CD4-positive, CD25-positive, alpha-beta regulatory T cell (primary cell): ENCODE data around the gene ELOVL2. TPM values are rescaled to one million over a fixed set of nuclear protein-coding genes. Genes with fewer than 3 reads are reported as not detected.

ENCODE experiments used
- ATAC-seq, 2 donors: fragments of 150-1000 bp; cut with Tn5 transposase; one replicate each; pipeline ENCODE4 v1.10.0; 2021; ENCODE audit warnings: low read depth in 2 of 2, moderate number of reproducible peaks in 2 of 2, moderate library complexity in 1 of 2
- DNase-seq, 3 donors: peaks; one replicate each; pipeline versions ENCODE4 v3.0.0 to v3.0.0-alpha.2; 2012 to 2022; ENCODE audit warnings: mixed read lengths in 1 of 3
- H3K27ac ChIP-seq: one replicate; pipeline ENCODE4 v1.7.0; 2013; ENCODE audit warnings: mild to moderate bottlenecking, low read length; ENCODE audit not compliant: insufficient read depth, poor library complexity, severe bottlenecking
- H3K27me3 ChIP-seq: one replicate; pipeline ENCODE4 v1.7.0; 2013; ENCODE audit warnings: low read length; ENCODE audit not compliant: control insufficient read depth, insufficient read depth
- H3K36me3 ChIP-seq: one replicate; pipeline ENCODE4 v1.7.0; 2013; ENCODE audit warnings: mild to moderate bottlenecking, low read length, moderate library complexity; ENCODE audit not compliant: control insufficient read depth, insufficient read depth
- H3K4me1 ChIP-seq: 2 replicates; pipeline ENCODE4 v1.7.0; 2013; ENCODE audit warnings: mild to moderate bottlenecking, low read length; ENCODE audit not compliant: insufficient read depth, control insufficient read depth, poor library complexity, severe bottlenecking
- H3K4me3 ChIP-seq: one replicate; pipeline ENCODE4 v1.7.0; 2013; ENCODE audit warnings: low read depth, mild to moderate bottlenecking, low read length, moderate library complexity
- H3K9me3 ChIP-seq, 2 experiments: 1 replicate in 1 of 2; 2 replicates in 1 of 2; pipeline ENCODE4 v1.7.0; 2013; ENCODE audit warnings: low read length in 2 of 2, mild to moderate bottlenecking in 1 of 2, moderate library complexity in 1 of 2; ENCODE audit not compliant: control insufficient read depth in 2 of 2
- H3K27ac Mint-ChIP-seq, 3 donors: one replicate each; pipeline ENCODE4 v1.8.0; 2020 to 2022; ENCODE audit warnings: mild to moderate bottlenecking in 3 of 3, mixed read lengths in 3 of 3, moderate library complexity in 2 of 3
- H3K27me3 Mint-ChIP-seq: one replicate; pipeline ENCODE4 v1.8.0; 2022; ENCODE audit warnings: mild to moderate bottlenecking, mixed read lengths
- H3K36me3 Mint-ChIP-seq: one replicate; pipeline ENCODE4 v1.8.0; 2020; ENCODE audit warnings: mixed read lengths
- H3K4me1 Mint-ChIP-seq, 4 donors: one replicate each; pipeline ENCODE4 v1.8.0; 2020 to 2022; ENCODE audit warnings: mixed read lengths in 4 of 4, mild to moderate bottlenecking in 1 of 4
- H3K4me3 Mint-ChIP-seq, 4 donors: one replicate each; pipeline ENCODE4 v1.8.0; 2020 to 2022; ENCODE audit warnings: mild to moderate bottlenecking in 4 of 4, mixed read lengths in 4 of 4, moderate library complexity in 3 of 4
- H3K9me3 Mint-ChIP-seq, 7 donors: one replicate each; pipeline ENCODE4 v1.8.0; 2020 to 2022; ENCODE audit warnings: mixed read lengths in 7 of 7, mild to moderate bottlenecking in 3 of 7, moderate library complexity in 2 of 7
- polyA plus RNA-seq, 4 donors: library from polyadenylated mRNA; unstranded; fragments of 300-500 nt; fragmentation: Illumina TruSeq; gene quantifications; one replicate each; pipeline ENCODE4 v1.2.3, GENCODE V29; 2021
- total RNA-seq: library from RNA; stranded (reverse); gene quantifications from one replicate; pipeline ENCODE4 v1.2.3, GENCODE V29; 2022

The ELOVL2 gene
- total and polyA plus RNA-seq, 5 donors from 2014 or later, result not detected

DNA sequence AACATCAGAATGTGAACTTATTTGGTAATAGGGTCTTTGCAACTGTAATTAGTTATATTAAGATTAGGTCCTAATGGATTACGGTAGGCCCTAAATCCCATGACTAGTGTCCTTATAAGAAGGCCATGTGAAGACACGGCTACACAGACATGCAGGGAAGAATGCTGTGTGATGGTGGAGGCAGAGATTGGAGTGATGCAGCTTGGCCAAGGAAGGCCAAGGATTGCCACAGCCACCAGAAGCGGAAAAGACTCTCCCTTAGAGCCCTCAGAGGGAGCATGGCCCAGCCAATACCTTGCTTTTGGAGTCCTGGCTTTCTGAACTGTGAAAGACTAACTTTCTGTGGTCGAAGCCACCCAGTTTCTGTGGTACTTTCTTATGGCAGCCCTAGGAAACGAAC is 39.9 kb upstream of the ELOVL2 start:
- Histone ChIP-seq H3K36me3 (no peaks in the 10 kb centered on the region), H3K27ac (no peak overlapping the region), H3K9me3 (no peaks in the 10 kb centered on the region), H3K4me1 (no peaks in the 10 kb centered on the region), H3K4me3 (no peak overlapping the region), H3K27me3 (peaks cover 4% of the 10 kb centered on the region)
- peaks cover 22% of the 10 kb centered on the region for H3K27me3 Mint-ChIP-seq
- H3K9me3 Mint-ChIP-seq, result no peaks in the 10 kb centered on the region
- no peak overlapping the region for H3K4me3 Mint-ChIP-seq
- ATAC-seq (no peak), DNase-seq (no peak)
- H3K36me3 Mint-ChIP-seq, result no peaks in the 10 kb centered on the region
- peaks cover 0 to 1% (median 0%) of the 10 kb centered on the region in 4 donors for H3K4me1 Mint-ChIP-seq
- no peak overlapping the region for H3K27ac Mint-ChIP-seq

DNA sequence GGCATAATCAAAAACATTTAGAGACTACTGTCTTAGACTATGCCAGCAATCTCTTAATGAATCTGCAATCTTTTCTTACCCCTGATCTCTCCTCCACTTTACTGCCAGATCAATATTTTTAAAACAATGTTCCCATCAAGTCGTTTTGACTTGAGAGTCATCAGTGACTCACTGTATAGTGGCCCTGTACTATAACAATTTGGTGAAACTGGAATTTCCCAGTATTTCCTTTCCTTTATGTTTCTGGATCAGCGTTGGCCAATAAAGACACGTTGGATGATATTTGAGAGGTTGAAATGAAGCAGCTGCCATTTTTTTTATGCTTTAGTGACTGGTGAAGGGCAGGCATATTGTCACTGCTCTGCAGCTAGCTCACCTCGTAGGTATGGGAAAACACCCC is 39.4 kb upstream of the ELOVL2 start:
- Histone ChIP-seq H3K36me3 (no peaks in the 10 kb centered on the region), H3K9me3 (no peaks in the 10 kb centered on the region), H3K4me3 (no peak overlapping the region), H3K27me3 (peaks cover 4% of the 10 kb centered on the region), H3K27ac (no peak overlapping the region), H3K4me1 (no peaks in the 10 kb centered on the region)
- Mint-ChIP-seq H3K36me3 (no peaks in the 10 kb centered on the region), H3K9me3 (no peaks in the 10 kb centered on the region), H3K4me1 (peaks cover 0 to 1% (median 0%) of the 10 kb centered on the region in 4 donors), H3K27me3 (peaks cover 26% of the 10 kb centered on the region), H3K4me3 (no peak overlapping the region), H3K27ac (no peak overlapping the region)
- DNase-seq, result no peak
- no peak for ATAC-seq

DNA sequence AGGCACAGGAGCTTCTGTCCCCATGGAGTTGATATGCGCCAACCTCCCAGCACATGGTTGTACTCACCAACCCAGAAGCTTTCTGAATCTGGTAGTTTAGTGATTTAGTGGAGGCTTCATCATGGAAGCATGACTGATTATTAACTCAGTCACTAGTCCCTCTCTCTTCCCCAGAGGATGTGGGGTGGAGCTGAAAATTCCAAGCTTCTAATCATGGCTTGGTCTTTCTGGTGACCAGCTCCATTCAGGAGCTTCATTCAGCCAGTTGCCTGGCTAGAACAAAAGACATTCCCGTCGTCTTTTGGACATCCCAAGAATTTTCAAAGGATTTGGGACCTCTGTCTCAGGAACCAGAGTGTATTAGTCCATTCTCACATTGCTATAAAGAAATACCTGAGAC is 36.2 kb upstream of the ELOVL2 start:
- peaks cover 24% of the 10 kb centered on the region for H3K27me3 Mint-ChIP-seq
- H3K27me3 ChIP-seq, result peaks cover 4% of the 10 kb centered on the region
- no peaks in the 10 kb centered on the region for H3K36me3 ChIP-seq
- no peaks in the 10 kb centered on the region for H3K4me1 ChIP-seq
- H3K27ac Mint-ChIP-seq, result no peak overlapping the region
- no peaks in the 10 kb centered on the region for H3K9me3 Mint-ChIP-seq
- no peaks in the 10 kb centered on the region for H3K9me3 ChIP-seq
- H3K27ac ChIP-seq, result no peak overlapping the region
- H3K4me1 Mint-ChIP-seq, result peaks cover 0 to 1% (median 0%) of the 10 kb centered on the region in 4 donors
- H3K4me3 ChIP-seq, result no peak overlapping the region
- DNase-seq (no peak), ATAC-seq (no peak)
- H3K36me3 Mint-ChIP-seq, result no peaks in the 10 kb centered on the region
- no peak overlapping the region for H3K4me3 Mint-ChIP-seq

DNA sequence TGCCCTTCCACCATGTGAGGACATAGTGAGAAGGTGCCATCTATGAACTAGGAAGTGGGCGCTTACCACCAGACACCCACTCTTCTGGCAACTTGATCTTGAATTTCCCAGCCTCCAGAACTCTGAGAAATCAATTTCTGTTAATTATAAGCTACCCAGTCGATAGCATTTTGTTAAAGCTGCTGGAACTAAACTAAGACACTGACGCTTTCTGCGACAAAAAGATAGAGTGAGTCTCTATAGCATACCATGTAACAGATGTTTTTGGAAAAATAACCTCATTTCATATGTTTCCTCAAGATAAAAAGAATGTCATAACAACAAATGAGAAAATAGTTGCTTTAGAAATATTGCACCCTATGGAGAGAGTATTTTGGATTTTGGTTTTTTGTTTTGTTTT is 34.2 kb upstream of the ELOVL2 start:
- Histone ChIP-seq H3K4me3 (no peak overlapping the region), H3K27ac (no peak overlapping the region), H3K9me3 (no peaks in the 10 kb centered on the region), H3K27me3 (peaks cover 2% of the 10 kb centered on the region), H3K36me3 (no peaks in the 10 kb centered on the region), H3K4me1 (no peaks in the 10 kb centered on the region)
- DNase-seq (no peak), ATAC-seq (no peak)
- peaks cover 0 to 1% (median 0%) of the 10 kb centered on the region in 4 donors for H3K4me1 Mint-ChIP-seq
- H3K27ac Mint-ChIP-seq, result no peak overlapping the region
- no peaks in the 10 kb centered on the region for H3K36me3 Mint-ChIP-seq
- no peaks in the 10 kb centered on the region for H3K9me3 Mint-ChIP-seq
- H3K27me3 Mint-ChIP-seq, result peaks cover 16% of the 10 kb centered on the region
- no peak overlapping the region for H3K4me3 Mint-ChIP-seq

DNA sequence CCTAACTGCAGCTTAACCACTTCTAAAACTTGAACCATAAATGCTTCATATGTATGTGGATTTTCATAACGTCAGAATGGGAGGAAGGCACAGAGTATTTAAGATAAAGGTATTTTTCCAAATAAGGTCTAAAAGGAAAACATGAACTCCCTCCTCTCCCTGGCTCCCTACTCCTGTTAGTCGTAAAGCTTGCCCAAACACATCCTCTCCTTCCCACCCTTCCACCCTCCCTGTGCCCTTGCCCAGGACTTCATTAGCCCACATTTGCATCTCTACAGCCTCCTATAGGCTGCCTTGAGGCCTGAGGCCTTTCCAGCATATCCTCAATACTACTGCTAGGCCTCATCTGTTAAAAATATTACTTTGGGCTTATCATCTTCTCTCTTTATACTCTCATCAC is 32.4 kb upstream of the ELOVL2 start:
- no peak overlapping the region for H3K4me3 ChIP-seq
- Mint-ChIP-seq H3K27me3 (peaks cover 16% of the 10 kb centered on the region), H3K27ac (no peak overlapping the region), H3K36me3 (no peaks in the 10 kb centered on the region), H3K4me1 (peaks cover 0 to 1% (median 0%) of the 10 kb centered on the region in 4 donors), H3K9me3 (no peaks in the 10 kb centered on the region), H3K4me3 (no peak overlapping the region)
- no peaks in the 10 kb centered on the region for H3K9me3 ChIP-seq
- H3K36me3 ChIP-seq, result no peaks in the 10 kb centered on the region
- no peak for ATAC-seq
- DNase-seq, result no peak
- peaks cover 2% of the 10 kb centered on the region for H3K27me3 ChIP-seq
- no peak overlapping the region for H3K27ac ChIP-seq
- no peaks in the 10 kb centered on the region for H3K4me1 ChIP-seq

DNA sequence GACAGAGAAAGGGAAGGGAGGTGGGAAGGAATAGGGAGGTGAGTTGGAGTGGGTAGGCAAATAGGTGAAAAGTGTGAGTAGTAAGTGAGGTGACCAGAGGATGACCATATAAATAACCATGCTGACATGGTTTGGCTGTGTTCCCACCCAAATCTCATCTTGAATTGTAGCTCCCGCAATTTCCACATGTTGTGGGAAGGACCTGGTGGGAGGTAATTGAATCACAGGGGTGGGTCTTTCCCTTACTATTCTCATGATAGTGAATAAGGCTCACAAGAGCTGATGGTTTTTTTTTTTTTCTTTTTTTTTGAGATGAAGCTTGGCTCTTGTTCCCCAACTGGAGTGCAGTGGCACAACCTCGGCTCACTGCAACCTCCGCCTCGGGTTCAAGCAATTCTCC is 28.0 kb upstream of the ELOVL2 start:
- Mint-ChIP-seq H3K4me1 (no peaks in the 10 kb centered on the region), H3K9me3 (no peaks in the 10 kb centered on the region), H3K27me3 (peaks cover 20% of the 10 kb centered on the region), H3K4me3 (no peak overlapping the region), H3K36me3 (no peaks in the 10 kb centered on the region), H3K27ac (no peak overlapping the region)
- no peak overlapping the region for H3K4me3 ChIP-seq
- peaks cover 2% of the 10 kb centered on the region for H3K27me3 ChIP-seq
- H3K9me3 ChIP-seq, result no peaks in the 10 kb centered on the region
- H3K36me3 ChIP-seq, result no peaks in the 10 kb centered on the region
- no peaks in the 10 kb centered on the region for H3K4me1 ChIP-seq
- ATAC-seq, result no peak
- no peak for DNase-seq
- H3K27ac ChIP-seq, result no peak overlapping the region

DNA sequence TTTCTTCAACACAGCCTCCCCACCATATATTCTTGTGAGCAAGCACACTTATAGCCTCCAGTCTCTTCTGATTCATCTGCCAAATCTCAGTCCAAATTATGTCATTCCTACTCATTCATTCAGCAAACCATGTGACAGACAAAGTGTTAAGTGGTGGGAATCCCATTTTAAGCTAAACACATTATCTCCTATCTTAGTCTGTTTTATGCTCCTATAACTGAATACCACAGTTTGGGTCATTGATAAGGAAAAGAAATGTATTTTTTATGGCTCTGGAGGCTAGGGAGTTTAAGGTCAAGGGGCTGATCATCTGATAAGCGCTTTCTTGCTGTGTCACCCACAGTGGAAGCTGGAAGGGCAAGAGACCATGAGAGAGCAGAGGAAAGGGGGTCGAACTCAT is 25.7 kb upstream of the ELOVL2 start:
- Mint-ChIP-seq H3K27ac (no peak overlapping the region), H3K36me3 (no peaks in the 10 kb centered on the region), H3K27me3 (peaks cover 30% of the 10 kb centered on the region), H3K9me3 (no peaks in the 10 kb centered on the region), H3K4me1 (no peaks in the 10 kb centered on the region), H3K4me3 (no peak overlapping the region)
- Histone ChIP-seq H3K9me3 (no peaks in the 10 kb centered on the region), H3K4me1 (no peaks in the 10 kb centered on the region), H3K4me3 (no peak overlapping the region), H3K27ac (no peak overlapping the region), H3K36me3 (no peaks in the 10 kb centered on the region), H3K27me3 (peaks cover 2% of the 10 kb centered on the region)
- no peak for DNase-seq
- no peak for ATAC-seq

DNA sequence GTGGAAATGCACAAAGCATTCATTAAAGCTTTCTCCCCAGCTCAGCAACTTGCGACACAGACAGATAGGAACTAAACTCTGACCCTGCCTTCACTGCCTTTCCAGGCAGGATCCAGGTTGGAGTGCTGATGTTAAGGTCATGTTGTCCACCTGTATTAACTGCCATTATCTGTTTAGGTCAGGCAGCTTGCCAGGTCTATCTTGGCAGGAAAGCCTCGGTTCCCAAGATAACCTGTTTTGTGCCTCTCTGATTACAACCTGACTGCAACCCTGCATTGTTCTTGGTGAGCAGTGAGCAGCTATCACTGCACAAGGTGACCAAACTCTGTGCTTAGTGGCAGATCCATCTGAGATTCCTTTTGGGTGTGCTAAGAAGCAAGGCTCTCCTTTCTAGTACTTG is 23.2 kb upstream of the ELOVL2 start:
- peaks cover 44% of the 10 kb centered on the region for H3K27me3 Mint-ChIP-seq
- no peaks in the 10 kb centered on the region for H3K9me3 Mint-ChIP-seq
- Histone ChIP-seq H3K4me3 (no peak overlapping the region), H3K4me1 (no peaks in the 10 kb centered on the region), H3K27ac (no peak overlapping the region), H3K9me3 (no peaks in the 10 kb centered on the region), H3K27me3 (peaks cover 1% of the 10 kb centered on the region), H3K36me3 (no peaks in the 10 kb centered on the region)
- H3K27ac Mint-ChIP-seq, result no peak overlapping the region
- H3K36me3 Mint-ChIP-seq, result no peaks in the 10 kb centered on the region
- H3K4me3 Mint-ChIP-seq, result no peak overlapping the region
- no peak for ATAC-seq
- H3K4me1 Mint-ChIP-seq, result no peaks in the 10 kb centered on the region
- no peak for DNase-seq
